H9 (cell line): ENCODE results near the gene FA2H. TPM values are rescaled to one million over a fixed set of nuclear protein-coding genes. Genes with fewer than 3 reads are reported as not detected.
"Not testable (repeated sequence)": the region's sequence is repeated elsewhere in the genome, so short reads cannot be mapped to it uniquely, and the experiment has no call there.

Source experiments
- DNase-seq: peaks from one replicate; pipeline ENCODE4 v3.0.0-alpha.2; 2017
- H2AFZ ChIP-seq: one replicate; pipeline ENCODE4 v1.6.1; 2013; ENCODE audit warnings: mild to moderate bottlenecking, low read length, control low read depth, moderate library complexity
- H2AK5ac ChIP-seq: 2 replicates; pipeline ENCODE4 v1.6.1; 2013; ENCODE audit warnings: low read length, control low read depth, mixed read lengths; ENCODE audit not compliant: insufficient read length
- H2BK120ac ChIP-seq: one replicate; pipeline ENCODE4 v1.6.1; 2013; ENCODE audit warnings: low read depth, mild to moderate bottlenecking, low read length, control low read depth, inconsistent platforms; ENCODE audit not compliant: poor library complexity, severe bottlenecking
- H2BK12ac ChIP-seq: 2 replicates; pipeline ENCODE4 v1.6.1; 2013; ENCODE audit warnings: low read length, control low read depth, mixed read lengths, low read depth; ENCODE audit not compliant: insufficient read length
- H2BK15ac ChIP-seq: 2 replicates; pipeline ENCODE4 v1.6.1; 2013; ENCODE audit warnings: low read depth, low read length, control low read depth
- H2BK20ac ChIP-seq: one replicate; pipeline ENCODE4 v1.6.1; 2013; ENCODE audit warnings: low read depth, mild to moderate bottlenecking, low read length, control low read depth, inconsistent platforms; ENCODE audit not compliant: poor library complexity, severe bottlenecking
- H2BK5ac ChIP-seq: 2 replicates; pipeline ENCODE4 v1.6.1; 2013; ENCODE audit warnings: low read length, control low read depth, mixed read lengths; ENCODE audit not compliant: insufficient read length
- H3K14ac ChIP-seq: 2 replicates; pipeline ENCODE4 v1.6.1; 2013; ENCODE audit warnings: low read length, control low read depth; ENCODE audit not compliant: insufficient read depth
- H3K18ac ChIP-seq: 2 replicates; pipeline ENCODE4 v1.6.1; 2013; ENCODE audit warnings: low read depth, mild to moderate bottlenecking, mixed read lengths, low read length, control low read depth; ENCODE audit not compliant: insufficient read length
- H3K23ac ChIP-seq: 2 replicates; pipeline ENCODE4 v1.6.1; 2013; ENCODE audit warnings: low read length, control low read depth, mixed read lengths, low read depth; ENCODE audit not compliant: insufficient read length
- H3K23me2 ChIP-seq: 2 replicates; pipeline ENCODE4 v1.6.1; 2013; ENCODE audit warnings: low read depth, mild to moderate bottlenecking, mixed read lengths, low read length, control low read depth; ENCODE audit not compliant: insufficient read length, poor library complexity, severe bottlenecking
- H3K27ac ChIP-seq: 2 replicates; pipeline ENCODE4 v1.5.1; 2013; ENCODE audit warnings: low read length, control low read depth, mixed read lengths, low read depth; ENCODE audit not compliant: insufficient read length
- H3K27me3 ChIP-seq: 2 replicates; pipeline ENCODE4 v1.6.1; 2013; ENCODE audit warnings: low read length, control low read depth, inconsistent platforms; ENCODE audit not compliant: insufficient read depth
- H3K4ac ChIP-seq: 2 replicates; pipeline ENCODE4 v1.6.1; 2013; ENCODE audit warnings: low read depth, mild to moderate bottlenecking, control low read depth, inconsistent platforms, low read length, moderate library complexity
- H3K4me1 ChIP-seq: 2 replicates; pipeline ENCODE4 v1.6.1; 2013; ENCODE audit warnings: low read length, control low read depth, inconsistent platforms; ENCODE audit not compliant: insufficient read depth
- H3K4me2 ChIP-seq: 2 replicates; pipeline ENCODE4 v1.6.1; 2013; ENCODE audit warnings: low read length, control low read depth, mixed read lengths; ENCODE audit not compliant: insufficient read length, insufficient read depth
- H3K56ac ChIP-seq: 2 replicates; pipeline ENCODE4 v1.6.1; 2013; ENCODE audit warnings: low read depth, mild to moderate bottlenecking, mixed read lengths, low read length, control low read depth; ENCODE audit not compliant: insufficient read length
- H3K79me1 ChIP-seq: 2 replicates; pipeline ENCODE4 v1.6.1; 2013; ENCODE audit warnings: low read depth, mild to moderate bottlenecking, moderate library complexity, low read length, control low read depth, inconsistent platforms; ENCODE audit not compliant: insufficient read depth, poor library complexity, severe bottlenecking
- H3K79me2 ChIP-seq: 2 replicates; pipeline ENCODE4 v1.6.1; 2013; ENCODE audit warnings: low read length, control low read depth, inconsistent platforms; ENCODE audit not compliant: insufficient read depth
- H3K9ac ChIP-seq: 2 replicates; pipeline ENCODE4 v1.6.1; 2013; ENCODE audit warnings: low read length, control low read depth, mixed read lengths; ENCODE audit not compliant: insufficient read length; ENCODE audit errors: extremely low read depth
- H3K9me3 ChIP-seq: one replicate; pipeline ENCODE4 v1.6.1; 2013; ENCODE audit warnings: low read depth, low read length, inconsistent platforms; ENCODE audit not compliant: control insufficient read depth
- H3T11ph ChIP-seq: one replicate; pipeline ENCODE4 v1.6.1; 2013; ENCODE audit warnings: mild to moderate bottlenecking, low read length, control low read depth, inconsistent platforms
- H4K20me1 ChIP-seq: one replicate; pipeline ENCODE4 v1.6.1; 2013; ENCODE audit not compliant: control insufficient read depth, insufficient read length, insufficient read depth
- H4K5ac ChIP-seq: 2 replicates; pipeline ENCODE4 v1.6.1; 2013; ENCODE audit warnings: low read depth, mild to moderate bottlenecking, mixed read lengths, low read length, control low read depth; ENCODE audit not compliant: insufficient read length
- H4K8ac ChIP-seq: replicated peaks from 2 replicates; pipeline ENCODE4 v1.6.1; 2013; ENCODE audit warnings: low read length, control low read depth, mixed read lengths, low read depth; ENCODE audit not compliant: insufficient read length
- H4K91ac ChIP-seq: 2 replicates; pipeline ENCODE4 v1.6.1; 2013; ENCODE audit warnings: low read depth, mild to moderate bottlenecking, moderate library complexity, mixed read lengths, low read length, control low read depth; ENCODE audit not compliant: insufficient read length
- H3K27ac Mint-ChIP-seq, 3 experiments: 2 replicates in 2 of 3; 3 replicates in 1 of 3; pipeline ENCODE4 v1.8.0; 2020 to 2021; ENCODE audit warnings: mixed read lengths in 3 of 3, mild to moderate bottlenecking in 1 of 3, moderate library complexity in 1 of 3
- H3K27me3 Mint-ChIP-seq: 2 replicates; pipeline ENCODE4 v1.8.0; 2021; ENCODE audit warnings: low read depth, mild to moderate bottlenecking, moderate library complexity, mixed read lengths
- H3K36me3 Mint-ChIP-seq, 3 experiments: 2 replicates in 2 of 3; 3 replicates in 1 of 3; pipeline ENCODE4 v1.8.0; 2020 to 2021; ENCODE audit warnings: low read depth in 3 of 3, mixed read lengths in 3 of 3; ENCODE audit not compliant: insufficient read depth in 1 of 3
- H3K4me1 Mint-ChIP-seq, 2 experiments: 2 replicates each; pipeline ENCODE4 v1.8.0; 2020; ENCODE audit warnings: mixed read lengths in 2 of 2
- H3K4me3 Mint-ChIP-seq, 2 experiments: 2 replicates in 1 of 2; 3 replicates in 1 of 2; pipeline ENCODE4 v1.8.0; 2020 to 2021; ENCODE audit warnings: mild to moderate bottlenecking in 2 of 2, mixed read lengths in 2 of 2, moderate library complexity in 1 of 2
- H3K9me3 Mint-ChIP-seq, 2 experiments: 2 replicates in 1 of 2; 3 replicates in 1 of 2; pipeline ENCODE4 v1.8.0; 2020; ENCODE audit warnings: mild to moderate bottlenecking in 2 of 2, mixed read lengths in 2 of 2, moderate library complexity in 1 of 2
- CTCF ChIP-seq: fragments of 200-600 bp; sonication (generic); conservative IDR thresholded peaks from 3 replicates; pipeline ENCODE4 v1.8.0; 2021; ENCODE audit warnings: antibody characterized with exemption, mild to moderate bottlenecking
- WGBS: extraction: QIAGEN DNeasy Blood & Tissue Kit; methylation state at CpG from one replicate; pipeline ENCODE4 v1.1.7; 2013; ENCODE audit warnings: missing lambda C conversion rate, low lambda C conversion rate, mixed read lengths; ENCODE audit not compliant: insufficient read length; ENCODE audit errors: extremely low coverage; 5-methylcytosine and 5-hydroxymethylcytosine counted together
- total RNA-seq: library from RNA; stranded (reverse); gene quantifications from 2 replicates; pipeline ENCODE4 v1.2.1, GENCODE V29; 2021

The FA2H gene
- total RNA-seq, 1 experiment from 2014 or later, result 25.1 TPM

GRCh38 chr16:74792225-74792624, 17.6 kb upstream of the FA2H start:
- no peak overlapping the region for H4K5ac ChIP-seq
- Mint-ChIP-seq H3K4me1 (peaks cover 0 to 36% of the 10 kb centered on the region in 2 experiments; a peak in 2 of 4 replicates), H3K9me3 (peaks cover 10 to 13% of the 10 kb centered on the region in 2 experiments), H3K4me3 (no peak overlapping the region), H3K27ac (no peak overlapping the region), H3K27me3 (no peaks in the 10 kb centered on the region; the same call in 1 of the 2 replicates), H3K36me3 (peaks cover 0 to 58% (median 15%) of the 10 kb centered on the region in 3 experiments; a peak in 5 of 7 replicates)
- H3K4me2 ChIP-seq, result no peak overlapping the region
- H2BK120ac ChIP-seq, result no peak overlapping the region
- H3K4ac ChIP-seq, result no peak overlapping the region
- H3K23me2 ChIP-seq, result no peaks in the 10 kb centered on the region
- H3K9ac ChIP-seq, result no peak overlapping the region
- no peak overlapping the region for H2BK20ac ChIP-seq
- H2AK5ac ChIP-seq, result no peak overlapping the region
- no peak overlapping the region for H4K8ac ChIP-seq
- H3K79me2 ChIP-seq, result no peaks in the 10 kb centered on the region
- WGBS, result no CpG with 5 or more reads among the region's 1 CpG
- no peak overlapping the region for H3K14ac ChIP-seq
- no peaks in the 10 kb centered on the region for H3K79me1 ChIP-seq
- H2BK5ac ChIP-seq, result no peak overlapping the region
- no peak for TF ChIP-seq CTCF
- H3K23ac ChIP-seq, result no peak overlapping the region
- no peaks in the 10 kb centered on the region for H3K27me3 ChIP-seq
- H4K20me1 ChIP-seq, result no peaks in the 10 kb centered on the region
- DNase-seq, result no peak
- no peak overlapping the region for H3T11ph ChIP-seq
- no peak overlapping the region for H4K91ac ChIP-seq
- no peaks in the 10 kb centered on the region for H3K4me1 ChIP-seq
- H3K56ac ChIP-seq, result no peak overlapping the region
- no peaks in the 10 kb centered on the region for H3K9me3 ChIP-seq
- no peak overlapping the region for H2BK12ac ChIP-seq
- no peak overlapping the region for H2BK15ac ChIP-seq
- H3K18ac ChIP-seq, result no peak overlapping the region
- H2AFZ ChIP-seq, result no peak overlapping the region
- H3K27ac ChIP-seq, result no peak overlapping the region

GRCh38 chr16:74791749-74792148, 17.1 kb upstream of the FA2H start:
- H3K27ac Mint-ChIP-seq, H4K5ac ChIP-seq, H2BK15ac ChIP-seq, H3K4ac ChIP-seq, DNase-seq, H3K14ac ChIP-seq, H4K8ac ChIP-seq, H3K9me3 Mint-ChIP-seq, H3K23me2 ChIP-seq, H3K9ac ChIP-seq, H2AFZ ChIP-seq, H2BK12ac ChIP-seq, H4K20me1 ChIP-seq, H3K79me2 ChIP-seq, H2AK5ac ChIP-seq, H4K91ac ChIP-seq, H3K79me1 ChIP-seq, H3K4me1 ChIP-seq, H3K4me2 ChIP-seq, H3K56ac ChIP-seq, H2BK5ac ChIP-seq, H2BK120ac ChIP-seq, H3K4me3 Mint-ChIP-seq, H3K18ac ChIP-seq, H3T11ph ChIP-seq, H3K23ac ChIP-seq, H3K27ac ChIP-seq, H2BK20ac ChIP-seq, H3K9me3 ChIP-seq, H3K27me3 Mint-ChIP-seq, H3K27me3 ChIP-seq: not testable (repeated sequence)
- Mint-ChIP-seq H3K4me1 (peaks cover 0 to 33% of the 10 kb centered on the region in 2 experiments; a peak in 2 of 4 replicates), H3K36me3 (peaks cover 0 to 54% (median 10%) of the 10 kb centered on the region in 3 experiments; a peak in 5 of 7 replicates)
- WGBS, result no CpG with 5 or more reads among the region's 2 CpGs
